HG03097 (cell line): Measurements from ENCODE around the gene MTA3.

ENCODE experiments used
- ATAC-seq: cut with Tn5 transposase; IDR thresholded peaks from one replicate; pipeline ENCODE4 v1.9.1; 2021; ENCODE audit not compliant: unreplicated experiment, low FRiP score

Gene MTA3

DNA sequence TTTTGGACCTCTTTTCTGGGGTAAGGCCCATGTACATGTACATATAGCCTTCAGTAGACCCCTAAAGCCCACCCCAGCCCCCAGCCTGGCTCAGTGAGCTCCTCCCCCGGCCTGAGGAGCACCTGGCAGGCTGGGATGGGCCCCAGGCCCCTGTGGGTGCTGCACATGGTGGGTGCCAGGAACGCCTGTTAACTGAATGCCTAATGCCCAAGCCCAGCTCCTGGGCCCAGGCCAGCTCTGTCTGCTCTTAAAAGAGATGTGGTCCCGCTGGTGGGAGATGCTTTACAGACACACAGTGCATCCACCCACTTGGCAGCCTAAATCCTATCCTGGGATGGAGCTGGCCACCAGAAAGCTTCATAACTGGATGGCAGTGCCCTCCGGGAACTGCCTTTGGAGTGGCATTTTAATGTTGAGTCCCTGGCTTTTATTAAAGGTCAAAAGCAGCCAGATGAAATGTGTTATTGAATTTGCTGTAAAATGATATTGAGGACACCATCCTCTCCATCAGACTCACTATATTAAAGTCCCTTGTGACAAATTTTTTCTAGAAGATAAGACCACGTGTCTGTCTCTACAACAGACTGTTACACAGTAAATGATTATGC lies 203.2 kb downstream of the MTA3 start:
- no peak for ATAC-seq

DNA sequence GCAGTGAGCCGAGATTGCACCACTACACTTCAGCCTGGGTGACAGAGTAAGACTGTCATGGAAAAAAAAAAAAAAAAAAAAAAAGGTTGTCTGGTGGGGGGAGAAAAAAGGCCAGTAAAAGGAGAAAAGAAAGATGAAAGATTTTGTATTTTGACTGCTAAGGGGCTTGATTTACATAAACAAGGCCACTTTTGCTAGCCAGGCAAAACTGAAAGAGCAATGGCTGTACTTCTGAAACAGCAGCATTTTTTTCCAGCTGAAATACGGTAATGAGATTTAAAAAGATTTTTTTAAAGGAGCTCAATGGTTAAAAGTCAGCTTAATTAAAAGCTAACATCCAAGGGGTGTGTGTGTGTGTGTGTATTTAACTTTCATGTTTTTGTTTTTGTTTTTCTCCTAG lies 206.8 kb downstream of the MTA3 start:
- ATAC-seq = no peak

DNA sequence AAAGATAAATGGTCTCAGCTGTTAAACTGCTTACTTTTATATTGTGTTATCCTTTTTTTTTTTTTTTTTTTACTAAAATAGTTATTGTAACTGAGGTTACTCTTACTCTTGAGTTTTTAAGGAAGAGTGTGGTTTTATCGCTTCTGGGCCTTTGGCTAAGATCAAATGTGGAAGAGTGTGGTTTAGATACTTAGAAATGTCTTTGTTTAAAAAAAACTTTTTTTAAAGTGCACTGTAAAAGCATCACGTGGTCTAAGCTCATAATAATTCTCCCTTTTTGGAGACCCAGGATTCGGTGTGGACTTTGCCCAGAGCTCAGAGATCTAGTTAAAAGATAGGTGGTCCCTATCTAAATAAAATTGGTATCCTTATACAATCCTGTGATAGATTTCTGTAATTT lies 207.4 kb downstream of the MTA3 start:
- no peak for ATAC-seq

DNA sequence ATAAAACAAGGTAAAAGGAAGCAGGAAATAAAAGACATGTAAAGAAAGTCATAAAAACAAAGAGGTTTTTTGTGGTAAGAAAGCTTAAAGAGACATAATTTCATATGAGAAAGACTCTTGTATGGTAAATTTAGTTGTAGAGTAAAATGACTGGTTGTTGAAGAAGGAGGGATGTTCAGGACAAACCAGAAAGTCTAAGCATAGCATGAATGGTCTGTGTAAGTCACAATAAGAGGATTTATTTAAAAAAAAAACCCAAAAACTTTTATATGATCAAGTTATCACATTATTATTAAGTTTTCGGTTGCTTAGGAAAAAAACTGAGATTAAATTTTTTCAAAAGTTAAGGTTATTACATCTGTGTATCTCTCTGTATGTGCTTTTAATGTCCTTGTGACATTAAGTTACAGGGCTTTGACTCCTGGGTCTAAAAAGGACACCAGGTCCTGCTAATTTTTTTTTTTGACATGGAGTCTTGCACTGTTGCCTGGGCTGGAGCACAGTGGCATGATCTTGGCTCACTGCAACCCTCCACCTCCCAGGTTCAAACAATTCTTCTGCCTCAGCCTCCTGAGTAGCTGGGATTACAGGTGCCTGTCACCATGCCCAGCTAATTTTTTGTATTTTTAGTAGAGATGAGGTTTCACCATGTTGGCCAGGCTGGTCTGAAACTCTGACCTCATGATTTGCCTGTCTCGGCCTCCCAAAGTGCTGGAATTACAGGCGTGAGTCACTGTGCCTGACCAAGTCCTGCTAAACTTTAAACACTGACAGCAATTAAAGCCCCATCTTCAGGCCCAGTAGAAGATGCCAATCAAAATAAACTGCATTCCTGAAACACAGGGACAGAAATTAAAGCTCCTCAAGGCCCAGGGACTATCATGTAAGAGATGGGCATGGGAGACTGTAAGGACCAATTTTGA lies 209.7 kb downstream of the MTA3 start:
- ATAC-seq = no peak

DNA sequence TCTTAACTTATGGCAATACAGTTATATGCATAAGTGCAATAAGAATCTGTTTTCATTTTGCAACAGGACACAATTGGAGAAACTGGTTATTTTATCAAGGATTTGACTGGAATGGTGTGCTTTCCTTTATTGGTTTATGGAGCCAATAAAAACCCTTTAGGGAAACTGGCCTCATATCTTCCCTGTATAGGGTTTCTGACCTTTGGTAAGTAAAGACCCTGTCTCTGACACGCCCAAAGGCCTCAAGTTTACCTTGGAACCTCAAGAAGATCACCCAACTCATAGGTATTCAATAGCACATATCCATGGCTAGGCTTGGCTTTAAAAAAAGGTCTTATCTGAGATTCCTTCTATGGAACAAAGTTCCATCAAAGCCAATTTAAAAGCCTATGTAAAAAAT lies 212.7 kb downstream of the MTA3 start:
- no peak for ATAC-seq

DNA sequence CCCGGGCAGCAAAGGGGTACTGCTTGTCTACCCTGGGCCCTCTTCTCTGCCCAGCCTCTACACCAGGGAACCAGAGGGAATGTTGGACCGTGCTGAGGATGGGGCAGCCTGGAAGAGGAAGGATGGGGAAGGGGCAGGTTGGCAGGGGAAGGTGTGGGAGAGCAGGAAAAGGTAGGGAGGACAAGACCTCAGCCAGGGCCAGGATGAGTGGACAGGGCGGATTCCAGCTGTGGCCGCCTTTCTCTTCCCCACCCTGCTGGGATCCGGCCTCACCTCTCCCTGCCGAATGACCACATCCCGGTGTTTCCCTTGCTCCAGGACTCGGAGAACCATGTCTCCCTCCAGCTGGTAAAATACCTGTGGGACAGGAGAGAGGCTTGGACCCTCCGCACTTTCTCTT lies 215.1 kb downstream of the MTA3 start:
- no peak for ATAC-seq

DNA sequence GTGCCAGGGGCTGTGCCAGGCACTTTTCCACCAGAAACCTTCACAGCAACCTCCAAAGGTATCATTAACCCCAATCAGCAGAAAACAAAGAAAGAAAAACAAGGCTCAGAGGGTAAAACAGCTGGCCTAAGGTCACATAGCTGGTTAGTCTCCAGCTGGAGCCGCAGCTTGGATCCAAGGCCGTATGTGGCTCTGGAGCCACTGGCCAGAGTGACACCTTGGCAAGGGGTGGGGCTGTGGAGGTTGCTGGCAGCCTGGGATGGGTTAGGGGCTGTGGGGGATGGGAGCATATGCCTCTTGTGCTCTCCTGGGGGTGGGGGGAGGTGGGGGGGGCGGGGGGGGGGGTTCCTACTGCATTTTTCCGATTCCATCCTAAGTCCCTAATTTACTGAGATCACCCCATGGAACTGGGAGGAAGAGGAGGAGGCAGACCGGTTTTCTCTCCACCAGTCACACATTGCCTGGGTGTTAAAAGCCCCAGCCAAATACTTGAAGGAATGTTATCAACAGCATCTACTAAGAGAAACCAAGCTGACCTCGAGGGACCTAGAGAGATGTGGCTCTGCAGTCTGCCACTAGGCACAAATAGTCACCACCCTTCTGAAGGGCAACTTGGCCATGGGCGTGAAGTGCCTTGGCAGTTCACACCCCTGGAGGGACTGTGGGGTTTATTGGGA lies 215.9 kb downstream of the MTA3 start:
- no peak for ATAC-seq

DNA sequence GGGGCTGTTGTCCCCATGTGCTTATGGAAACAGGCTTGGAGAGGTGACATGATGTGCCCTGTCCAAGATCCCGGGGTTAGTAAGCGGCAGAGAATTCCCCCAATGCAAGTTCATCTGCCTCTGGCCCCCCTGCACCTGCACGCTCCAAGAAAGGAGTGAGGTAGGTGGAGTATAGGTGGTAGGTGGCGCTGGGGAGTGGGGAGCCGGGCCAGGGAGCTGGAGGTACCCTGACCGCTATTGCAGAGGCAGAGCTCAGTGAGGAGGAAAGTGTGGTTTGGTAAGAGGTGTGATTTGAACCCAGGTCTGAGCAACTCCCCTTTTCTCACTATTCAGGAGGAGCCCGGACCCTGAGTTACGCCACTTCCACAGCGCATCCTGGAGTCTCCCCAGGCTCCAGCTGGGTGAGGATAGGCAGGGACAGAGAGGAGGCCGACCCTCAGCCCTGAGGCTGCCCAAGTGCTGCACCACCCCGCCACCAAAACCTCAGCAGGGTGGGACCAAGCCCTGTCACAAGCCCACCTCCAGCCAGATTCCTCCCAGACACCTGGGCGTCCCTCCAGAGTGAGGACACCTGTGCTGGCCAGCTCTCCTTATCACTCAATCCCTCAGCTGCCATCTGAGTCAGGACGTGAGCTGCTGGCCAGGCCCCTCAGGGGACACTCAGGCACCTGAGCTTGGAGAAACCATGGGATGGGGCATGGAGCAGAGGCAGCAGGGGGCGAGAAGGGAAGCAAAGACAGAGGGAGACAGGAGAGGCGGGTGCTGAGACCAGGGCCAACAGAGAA lies 218.3 kb downstream of the MTA3 start:
- no peak for ATAC-seq

DNA sequence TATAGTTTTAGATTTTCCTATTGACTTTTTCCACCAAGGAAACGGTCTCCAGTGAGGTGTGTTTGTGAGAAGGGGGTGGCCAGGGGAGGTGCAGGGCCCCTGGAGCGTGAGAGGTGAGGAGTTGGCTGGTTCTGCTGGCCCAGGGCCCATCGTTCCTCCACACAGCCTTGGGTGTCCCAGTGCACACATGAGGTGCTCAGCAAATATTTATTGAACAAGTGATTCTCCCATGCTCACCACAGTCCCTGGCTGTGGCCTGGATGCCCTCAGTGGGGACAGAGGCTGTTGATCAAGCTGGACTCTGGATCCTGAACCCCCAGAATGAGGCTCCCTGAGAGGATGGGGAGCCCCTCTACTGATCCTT lies 219.0 kb downstream of the MTA3 start:
- ATAC-seq = no peak

DNA sequence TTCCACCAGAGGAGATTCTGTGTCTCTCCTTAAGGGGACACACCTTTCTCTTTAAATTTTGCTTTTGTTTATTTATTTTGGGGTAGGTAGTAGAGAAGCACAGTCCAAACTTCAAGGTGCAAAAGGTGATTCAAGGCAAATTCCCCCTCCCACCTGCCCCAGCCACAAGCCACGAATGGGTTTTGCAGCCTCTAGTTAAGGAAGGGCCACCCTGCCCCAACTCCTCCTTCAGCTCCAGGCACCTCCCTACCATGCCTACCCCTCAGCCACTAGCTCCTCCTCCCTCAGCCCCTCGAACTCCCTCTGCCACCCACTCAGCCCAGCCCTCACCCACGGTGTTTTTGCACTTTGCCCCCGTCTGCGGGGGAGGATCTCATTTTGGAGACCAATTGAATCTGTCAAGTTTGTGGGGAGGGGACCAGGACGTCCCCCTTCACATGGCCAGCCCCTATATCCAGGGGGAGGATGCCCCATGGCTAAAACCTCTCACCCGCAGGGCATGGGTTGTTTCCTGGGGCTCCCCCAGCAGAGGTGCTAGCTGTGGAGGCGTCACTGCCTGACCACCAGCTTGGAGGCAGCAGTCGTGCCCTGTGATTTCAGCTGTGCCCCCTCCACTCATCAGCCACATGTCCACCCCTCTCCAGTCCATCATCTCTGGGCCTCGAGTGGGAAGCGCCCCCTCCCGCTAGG lies 219.5 kb downstream of the MTA3 start:
- ATAC-seq = no peak

DNA sequence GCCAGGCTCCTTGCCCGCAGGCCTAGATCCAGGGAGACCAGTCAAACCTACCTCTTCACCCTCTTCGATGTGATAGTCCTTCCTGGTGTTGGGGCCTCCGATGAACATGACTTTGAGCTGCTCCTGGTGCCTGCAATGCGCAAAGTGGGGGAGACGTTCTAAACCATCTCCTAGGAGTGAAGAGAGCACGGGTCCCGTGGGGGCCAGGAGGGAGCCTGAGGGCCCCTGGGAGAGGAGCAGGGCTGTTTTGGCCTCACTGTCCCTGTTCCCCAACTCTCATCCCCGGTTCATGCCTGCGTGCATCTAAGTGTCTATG lies 220.0 kb downstream of the MTA3 start:
- ATAC-seq = no peak

DNA sequence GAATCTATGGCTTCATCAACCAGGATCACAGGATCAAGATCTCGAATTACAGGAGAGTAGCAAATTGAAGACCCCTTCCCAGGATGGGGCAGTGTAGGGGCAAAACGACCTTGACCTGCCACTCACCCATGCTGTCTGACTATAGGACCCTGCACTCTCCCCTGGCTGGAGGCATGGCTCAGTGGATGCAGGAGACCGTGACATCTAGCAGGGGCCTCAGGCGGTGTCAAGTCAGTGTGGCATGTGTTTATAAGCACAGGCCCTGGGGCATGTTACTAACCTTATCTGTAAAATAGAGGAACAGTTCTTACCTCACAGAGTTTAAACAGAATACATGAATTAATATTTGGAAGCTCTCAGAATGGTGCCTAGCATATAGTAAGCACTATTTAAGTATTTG lies 220.4 kb downstream of the MTA3 start:
- ATAC-seq = no peak

DNA sequence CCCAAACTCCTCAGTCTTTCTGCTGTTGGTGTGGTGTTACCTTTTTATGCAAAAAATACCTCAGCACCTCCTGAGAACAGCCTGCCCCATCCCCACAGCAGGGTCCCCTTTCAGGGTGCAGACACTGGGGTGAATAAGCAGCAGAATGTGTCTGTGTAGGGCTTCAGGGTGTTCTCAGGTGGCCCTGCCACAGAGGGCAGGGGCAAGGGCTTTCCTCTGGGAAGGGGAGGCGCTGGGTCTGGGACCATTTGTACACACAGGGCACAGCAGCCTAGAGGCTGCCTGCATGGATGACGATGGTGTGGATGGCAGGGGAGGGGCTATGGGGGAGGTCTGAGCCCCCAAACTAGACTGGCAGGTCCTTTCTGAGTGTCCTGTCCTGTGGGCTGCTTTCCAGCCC lies 221.3 kb downstream of the MTA3 start:
- ATAC-seq = no peak

DNA sequence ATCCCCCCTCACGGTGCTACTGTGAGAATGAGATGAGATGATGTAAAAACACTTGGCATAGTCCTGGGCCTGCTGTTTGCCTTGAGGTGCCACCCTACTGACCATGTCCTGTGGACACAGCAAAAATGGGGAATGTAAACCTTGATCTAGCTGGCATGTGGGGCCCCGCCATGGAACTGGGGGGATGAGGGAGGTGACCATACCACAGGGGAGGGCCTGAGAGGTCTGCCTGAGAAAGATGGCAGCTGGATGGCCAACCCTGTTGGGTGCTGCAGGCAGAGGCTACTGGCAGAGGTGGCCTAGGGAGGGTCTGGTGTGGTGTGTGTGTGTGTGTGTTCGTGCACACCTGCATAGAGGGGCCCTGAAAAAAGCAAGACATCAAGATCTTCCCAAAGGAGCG lies 223.2 kb downstream of the MTA3 start:
- no peak for ATAC-seq

DNA sequence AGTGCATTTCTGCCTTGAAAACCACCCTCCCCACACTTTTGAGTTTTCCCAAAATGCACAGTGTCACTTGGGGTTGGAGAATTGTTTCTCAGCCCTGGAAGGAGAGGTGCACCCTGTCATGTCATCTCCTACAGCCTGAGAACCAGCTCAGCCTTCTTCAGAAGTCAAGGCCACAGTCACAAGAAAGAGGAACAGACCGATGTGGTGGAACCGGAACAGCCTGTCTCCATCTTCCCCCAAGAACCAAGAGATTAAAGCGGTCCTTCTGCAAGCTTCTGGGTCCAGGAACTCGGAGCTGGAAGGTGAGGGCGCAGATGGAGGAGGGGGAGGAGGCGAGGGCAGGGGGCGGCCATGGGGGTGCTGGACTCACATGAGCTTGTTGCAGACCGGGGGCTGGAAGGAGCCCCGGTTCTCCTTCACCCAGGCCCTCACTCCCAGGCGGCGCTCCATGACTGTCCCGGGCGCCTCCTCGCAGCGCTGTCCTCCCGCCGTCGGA lies 223.7 kb downstream of the MTA3 start:
- no peak for ATAC-seq

DNA sequence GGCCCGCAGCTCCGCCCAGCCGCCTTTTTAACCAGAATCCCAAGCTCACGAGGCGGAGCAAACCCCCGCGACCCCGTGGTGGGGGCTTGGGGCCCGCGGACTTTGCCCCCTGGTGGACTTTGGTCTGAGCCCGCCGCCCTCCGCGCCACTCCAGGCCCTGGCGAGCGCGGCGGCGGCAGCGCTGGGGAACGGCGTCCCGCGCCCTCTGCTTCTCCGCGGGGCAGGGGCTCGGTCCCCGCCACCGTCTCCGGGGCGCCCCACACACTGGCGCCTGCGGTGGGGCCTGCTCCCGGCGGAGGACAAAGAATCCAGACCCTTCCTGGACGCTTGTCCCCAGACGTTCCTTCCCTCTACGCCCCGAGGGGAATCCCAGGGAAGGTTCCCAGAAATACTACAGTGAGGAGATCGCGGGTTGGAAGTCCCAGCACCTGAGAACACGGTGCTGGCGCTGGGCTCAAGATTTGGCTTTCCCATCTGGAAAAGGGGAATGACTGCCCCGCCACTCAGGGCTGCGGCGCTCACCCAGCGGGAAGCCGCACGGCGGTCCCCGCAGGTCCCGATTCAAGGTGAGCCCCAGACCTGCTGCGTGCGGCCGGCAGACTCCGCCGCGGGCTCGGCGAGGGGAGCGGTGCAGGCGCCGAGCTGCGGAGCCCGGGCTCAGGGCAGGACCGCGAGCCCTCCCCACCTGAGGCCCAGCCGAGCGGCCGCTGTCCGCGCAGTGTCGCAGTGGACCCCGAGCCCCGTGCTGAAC lies 224.3 kb downstream of the MTA3 start, which contains the start of gene HAAO:
Gene HAAO, minus strand, starts transcription at position 1 of the 751 bp plus-strand sequence. CDS start 47 bp downstream, outside the sequence.
- ATAC-seq = no peak

DNA sequence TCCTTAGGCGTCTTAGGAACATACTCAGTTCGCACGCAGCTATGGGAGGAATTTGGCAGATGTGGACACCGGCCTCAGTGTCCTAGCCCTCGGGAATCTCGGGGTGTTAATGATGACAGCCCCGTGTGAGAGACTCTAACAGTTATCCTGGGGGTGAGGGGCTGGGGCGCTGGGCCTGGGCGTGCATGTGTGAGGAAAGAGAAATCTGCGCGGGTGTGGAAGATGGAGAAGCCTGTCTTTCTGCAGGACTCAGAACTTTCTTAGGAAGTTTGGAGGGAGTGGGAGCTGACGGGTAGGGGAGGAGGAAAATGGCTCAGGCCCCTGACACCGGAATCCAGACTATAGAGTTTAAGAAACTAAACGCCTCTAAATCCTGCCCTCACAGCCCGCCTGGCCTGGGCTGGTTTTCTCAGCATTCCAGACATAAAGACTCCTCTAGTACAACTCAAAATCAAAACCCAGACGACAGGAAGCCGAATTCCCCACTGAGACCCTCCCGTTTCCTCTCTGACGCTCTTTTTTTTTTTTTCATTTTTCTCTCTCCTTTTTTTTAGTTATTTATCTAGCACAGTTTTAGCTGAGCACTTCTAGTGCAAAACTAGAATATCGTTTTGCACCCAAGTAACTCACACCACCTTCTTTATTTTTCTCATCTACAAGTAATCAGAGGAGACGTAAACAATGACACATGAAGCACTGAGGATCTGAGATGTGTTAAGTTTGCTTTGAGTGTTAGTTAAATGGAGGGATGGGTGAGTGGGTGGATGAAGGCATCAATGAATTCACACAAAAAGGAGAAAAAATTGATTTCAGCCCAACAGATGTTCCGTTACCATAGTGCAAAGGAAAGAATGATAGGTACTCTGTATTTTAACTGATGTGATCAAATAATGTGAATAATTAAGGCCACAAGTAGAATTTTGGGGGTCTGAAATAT lies 225.2 kb downstream of the MTA3 start:
- no peak for ATAC-seq

DNA sequence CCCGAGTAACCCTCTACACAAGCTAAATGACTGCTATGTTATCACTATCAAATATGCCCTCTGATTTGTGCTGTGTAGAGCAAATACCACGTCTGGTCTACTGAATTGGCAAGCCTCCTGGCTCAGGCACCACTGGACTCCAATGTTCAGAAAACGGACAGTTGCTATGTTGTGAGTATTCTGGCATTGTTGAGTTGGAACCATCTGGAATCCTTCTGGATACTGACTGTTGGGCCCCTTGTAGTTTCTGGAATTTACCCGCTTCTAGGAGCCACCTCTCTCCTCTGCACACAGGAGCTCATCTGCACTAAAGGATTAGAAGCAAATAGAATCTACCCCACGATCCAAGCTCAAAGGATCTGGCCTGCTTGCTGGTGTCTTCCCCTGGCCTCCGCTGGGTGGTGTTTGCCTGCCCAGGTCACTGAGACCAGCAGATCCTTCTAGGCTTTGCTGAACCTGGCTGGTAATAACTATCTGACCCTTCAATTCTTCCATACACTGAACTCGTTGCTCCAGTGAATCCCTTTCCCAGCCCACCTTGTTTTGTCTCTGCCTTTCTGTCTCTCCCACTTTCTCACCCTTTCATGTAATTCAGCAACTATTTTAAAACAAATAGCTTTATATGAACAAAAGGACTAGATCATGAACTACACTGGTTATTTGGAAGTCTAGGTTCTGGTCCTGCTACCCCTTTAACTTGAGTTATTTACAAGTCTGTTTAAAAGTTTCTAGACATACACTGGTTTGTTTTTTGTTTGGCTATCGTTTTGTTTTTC lies 226.0 kb downstream of the MTA3 start:
- no peak for ATAC-seq
